GM23248 (cell line): ENCODE measurements around the gene AADACL4. TPM values are rescaled to one million over a fixed set of nuclear protein-coding genes. Genes with fewer than 3 reads are reported as not detected.

ENCODE experiments used
- DNase-seq: peaks from one replicate; pipeline ENCODE4 v3.0.0-alpha.2; 2015
- H2AFZ ChIP-seq: fragments of 200-600 bp; sonication (generic); 2 replicates; pipeline ENCODE4 v1.6.1; 2016; ENCODE audit warnings: antibody characterized with exemption
- H3F3A ChIP-seq: fragments of 200-600 bp; sonication (generic); 2 replicates; pipeline ENCODE4 v1.6.1; 2016; ENCODE audit warnings: mild to moderate bottlenecking, antibody characterized with exemption, mixed run types; ENCODE audit not compliant: insufficient read depth
- H3K27ac ChIP-seq: fragments of 200-600 bp; sonication (generic); 2 replicates; pipeline ENCODE4 v1.5.1; 2016; ENCODE audit warnings: mild to moderate bottlenecking
- H3K27me3 ChIP-seq: fragments of 200-600 bp; sonication (generic); replicated peaks from 2 replicates; pipeline ENCODE4 v1.6.1; 2016; ENCODE audit warnings: mild to moderate bottlenecking; ENCODE audit not compliant: insufficient read depth
- H3K36me3 ChIP-seq: fragments of 200-600 bp; sonication (generic); 2 replicates; pipeline ENCODE4 v1.6.1; 2016; ENCODE audit warnings: low read depth, mild to moderate bottlenecking
- H3K4me1 ChIP-seq: fragments of 200-600 bp; sonication (generic); 2 replicates; pipeline ENCODE4 v1.6.1; 2016; ENCODE audit warnings: mild to moderate bottlenecking; ENCODE audit not compliant: insufficient read depth
- H3K4me2 ChIP-seq: fragments of 200-600 bp; sonication (generic); one replicate; pipeline ENCODE4 v1.6.1; 2016; ENCODE audit warnings: mild to moderate bottlenecking; ENCODE audit not compliant: unreplicated experiment
- H3K4me3 ChIP-seq: fragments of 200-600 bp; sonication (generic); 2 replicates; pipeline ENCODE4 v1.5.1; 2016; ENCODE audit warnings: mild to moderate bottlenecking
- H3K79me2 ChIP-seq: fragments of 200-600 bp; sonication (generic); 2 replicates; pipeline ENCODE4 v1.6.1; 2016; ENCODE audit warnings: mild to moderate bottlenecking; ENCODE audit not compliant: insufficient read depth
- H3K9ac ChIP-seq: fragments of 200-600 bp; sonication (generic); 2 replicates; pipeline ENCODE4 v1.6.1; 2016; ENCODE audit warnings: mild to moderate bottlenecking
- H3K9me2 ChIP-seq: fragments of 200-600 bp; sonication (generic); 2 replicates; pipeline ENCODE4 v1.6.1; 2016; ENCODE audit warnings: mixed run types, mild to moderate bottlenecking, moderate library complexity; ENCODE audit not compliant: insufficient read depth
- H3K9me3 ChIP-seq: fragments of 200-600 bp; sonication (generic); one replicate; pipeline ENCODE4 v1.6.1; 2017; ENCODE audit warnings: low read depth
- H4K20me1 ChIP-seq: fragments of 200-600 bp; sonication (generic); 2 replicates; pipeline ENCODE4 v1.6.0; 2016; ENCODE audit not compliant: insufficient read depth
- EZH2 ChIP-seq: fragments of 200-600 bp; sonication (generic); IDR thresholded peaks from 2 replicates; pipeline ENCODE4 v1.6.1; 2018; ENCODE audit warnings: antibody characterized with exemption, mild to moderate bottlenecking; ENCODE audit not compliant: insufficient read depth, poor library complexity, severe bottlenecking
- EZH2phosphoT487 ChIP-seq: fragments of 200-600 bp; sonication (generic); IDR thresholded peaks from 2 replicates; pipeline ENCODE4 v1.6.1; 2018; ENCODE audit warnings: antibody characterized with exemption, moderate library complexity, mild to moderate bottlenecking, low read depth; ENCODE audit not compliant: insufficient read depth
- WGBS, 2 experiments: methylation state at CpG; one replicate each; pipeline ENCODE4 v1.1.6; 2015 to 2017; ENCODE audit warnings: low lambda C conversion rate in 2 of 2, low coverage in 1 of 2; ENCODE audit errors: missing lambda C conversion rate in 2 of 2; 5-methylcytosine and 5-hydroxymethylcytosine counted together
- in situ Hi-C: fragments of 300-500 bp; cut with MboI; formaldehyde crosslinking; loops from 2 replicates; pipeline ENCODE4 v1.15.0; 2020
- polyA plus RNA-seq: library from polyadenylated mRNA; unstranded; fragments of >200 nt; fragmentation: Nextera tagmentation; extraction: Ambion mirVana; gene quantifications from 2 replicates; pipeline ENCODE4 v1.2.1, GENCODE V29; 2016
- total RNA-seq: library from RNA; depleted of rRNA; stranded (reverse); fragments of >200 nt; shearing (Covaris generic); gene quantifications from 2 replicates; pipeline ENCODE4 v1.2.3, GENCODE V29; 2014

Gene AADACL4
- total and polyA plus RNA-seq, 2 experiments from 2014 or later: not detected

GRCh38 chr1:12600335-12600734, 43.5 kb upstream of the AADACL4 start:
- TF ChIP-seq EZH2phosphoT487 (no peak), EZH2 (no peak)
- Histone ChIP-seq H2AFZ (no peak overlapping the region), H3K9ac (no peak overlapping the region), H3K27me3 (no peaks in the 10 kb centered on the region), H3K27ac (no peak overlapping the region), H4K20me1 (no peaks in the 10 kb centered on the region), H3K4me1 (peaks cover 33% of the 10 kb centered on the region), H3K36me3 (no peaks in the 10 kb centered on the region), H3K79me2 (peaks cover 13% of the 10 kb centered on the region), H3K4me2 (no peak overlapping the region), H3K9me3 (no peaks in the 10 kb centered on the region), H3F3A (0 out of 2 replicates have a peak, but pooled peaks cover 3% of the 10 kb centered on the region), H3K4me3 (no peak overlapping the region), H3K9me2 (no peaks in the 10 kb centered on the region)
- DNase-seq: no peak
- WGBS, 2 experiments: 57 to 63% methylated on average over 6 to 7 of the region's 7 CpGs
- in situ Hi-C loops: no loop called here

- Histone ChIP-seq H3K4me3 (no peak overlapping the region), H3K9me3 (no peaks in the 10 kb centered on the region), H3K4me2 (no peak overlapping the region), H2AFZ (no peak overlapping the region), H3K27me3 (no peaks in the 10 kb centered on the region), H3K36me3 (no peaks in the 10 kb centered on the region), H4K20me1 (no peaks in the 10 kb centered on the region), H3K27ac (no peak overlapping the region), H3K79me2 (peaks cover 15% of the 10 kb centered on the region), H3K9me2 (no peaks in the 10 kb centered on the region), H3F3A (0 out of 2 replicates have a peak, but pooled peaks cover 3% of the 10 kb centered on the region), H3K9ac (no peak overlapping the region), H3K4me1 (peaks cover 33% of the 10 kb centered on the region)
- TF ChIP-seq EZH2phosphoT487 (no peak), EZH2 (no peak)
- DNase-seq: peak; percentile 36
- in situ Hi-C loops: no loop called here
- WGBS, 2 experiments: 75 to 81% methylated on average over 8 to 9 of the region's 9 CpGs
These were observed 42.8 kb upstream of the AADACL4 start for GRCh38 chr1:12600880-12601633.

DNA sequence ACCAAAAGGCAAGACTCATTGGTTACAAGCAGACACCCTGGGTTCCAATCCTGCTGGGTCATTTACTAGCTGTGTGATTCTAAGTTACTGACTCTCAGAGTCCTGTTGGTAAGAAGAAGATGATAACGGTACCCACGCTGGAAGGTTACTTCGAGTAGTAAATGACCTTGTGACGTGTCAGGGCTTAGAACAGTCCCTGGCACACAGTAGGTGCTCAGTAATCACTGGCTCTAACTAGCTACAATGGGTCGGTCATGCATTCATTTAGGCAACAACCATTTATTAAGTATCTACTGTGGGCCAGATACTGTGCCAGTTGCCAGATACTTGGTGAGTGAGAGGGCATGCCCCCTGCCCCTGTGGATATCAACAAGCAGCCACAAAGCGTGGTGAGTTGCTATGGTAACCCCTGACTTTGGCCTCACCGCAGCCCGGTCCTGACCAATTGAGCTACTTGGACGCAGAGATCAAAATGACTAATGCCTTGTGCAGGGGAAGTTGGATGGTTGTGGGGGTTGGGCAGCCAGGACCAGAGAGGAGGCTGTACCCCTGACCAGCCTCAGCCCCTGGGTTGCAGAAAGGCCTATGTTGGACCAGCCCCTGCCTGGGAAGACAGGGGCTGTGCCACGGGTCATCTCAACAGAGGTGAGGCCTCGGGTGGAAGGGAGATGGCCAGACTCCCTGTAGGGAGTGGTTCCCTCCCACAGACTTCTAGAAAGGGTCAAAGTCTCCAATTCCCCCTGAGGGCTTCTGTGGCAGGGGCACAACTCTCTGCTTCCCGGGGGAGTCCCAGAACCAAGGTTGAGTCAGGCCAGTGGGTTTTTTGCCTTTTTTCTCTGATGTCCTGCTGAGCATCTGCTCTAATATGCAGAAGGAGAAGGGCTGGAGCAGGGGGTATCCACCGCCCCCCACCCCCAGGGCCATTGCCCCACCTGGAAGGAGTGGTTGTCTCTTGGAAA, 41.9 kb upstream of the AADACL4 start:
- WGBS, 2 experiments: 96 to 97% methylated on average over 13 of the region's 13 CpGs
- Histone ChIP-seq H3K36me3 (no peaks in the 10 kb centered on the region), H3K79me2 (peaks cover 21% of the 10 kb centered on the region), H3K4me2 (no peak overlapping the region), H4K20me1 (no peaks in the 10 kb centered on the region), H3K9ac (no peak overlapping the region), H3K9me2 (no peaks in the 10 kb centered on the region), H3F3A (0 out of 2 replicates have a peak, but pooled peaks cover 3% of the 10 kb centered on the region), H3K27me3 (no peaks in the 10 kb centered on the region), H2AFZ (no peak overlapping the region), H3K27ac (no peak overlapping the region), H3K9me3 (no peaks in the 10 kb centered on the region), H3K4me1 (peaks cover 29% of the 10 kb centered on the region), H3K4me3 (no peak overlapping the region)
- no peak for TF ChIP-seq EZH2phosphoT487
- no peak for DNase-seq
- in situ Hi-C loops: no loop called here

GRCh38 chr1:12602659-12603024, 41.2 kb upstream of the AADACL4 start:
- no peak overlapping the region for H3K4me3 ChIP-seq
- no peaks in the 10 kb centered on the region for H4K20me1 ChIP-seq
- DNase-seq: no peak
- H3K27me3 ChIP-seq: no peaks in the 10 kb centered on the region
- H3K79me2 ChIP-seq: peaks cover 27% of the 10 kb centered on the region
- peaks cover 22% of the 10 kb centered on the region for H3K4me1 ChIP-seq
- H3K4me2 ChIP-seq: no peak overlapping the region
- 93 to 96% methylated on average over 6 of the region's 6 CpGs for WGBS, 2 experiments
- no peak overlapping the region for H3K9ac ChIP-seq
- no peak overlapping the region for H2AFZ ChIP-seq
- TF ChIP-seq EZH2phosphoT487 (no peak), EZH2 (no peak)
- H3K9me3 ChIP-seq: no peaks in the 10 kb centered on the region
- H3K36me3 ChIP-seq: no peaks in the 10 kb centered on the region
- H3F3A ChIP-seq: 0 out of 2 replicates have a peak, but pooled peaks cover 3% of the 10 kb centered on the region
- H3K9me2 ChIP-seq: no peaks in the 10 kb centered on the region
- no peak overlapping the region for H3K27ac ChIP-seq
- in situ Hi-C loops: no loop called here
